ENCODE data around the gene ARID5A. TPM values are rescaled to one million over a fixed set of nuclear protein-coding genes. Genes with fewer than 3 reads are reported as not detected.

ARID5A gene
- total and polyA plus RNA-seq, 2 of the 13 experiments (the other 11 are each of a cell fraction or from before 2014, with no cell fraction given): 6.0 to 9.5 TPM

GRCh38 chr2:96601382-96602292 is 65.1 kb downstream of the ARID5A start (continued):
- TF ChIP-seq ZNF501 (CRISPR knock-in tag; IDR thresholded peaks at IDR 0.05) (peak; percentile 82; the same call in 1 of the 2 replicates), ZBTB2 (CRISPR knock-in tag; IDR thresholded peaks at IDR 0.05; ENCODE audit: low read depth) (no peak), MEIS1 (CRISPR knock-in tag; IDR thresholded peaks at IDR 0.05; ENCODE audit: borderline replicate concordance) (peak; percentile 92; the same call in 1 of the 2 replicates), THAP11 (CRISPR knock-in tag; IDR thresholded peaks at IDR 0.05) (peak; percentile 55), KMT2A (CRISPR knock-in tag; IDR thresholded peaks at IDR 0.05) (no peak; the same call in 1 of the 2 replicates), ATAD3A (CRISPR knock-in tag; IDR thresholded peaks at IDR 0.05) (no peak), ZNF576 (CRISPR knock-in tag; IDR thresholded peaks at IDR 0.05) (no peak), GPN1 (CRISPR knock-in tag; IDR thresholded peaks at IDR 0.05; ENCODE audit: borderline replicate concordance) (no peak), HNF4A (CRISPR knock-in tag; IDR thresholded peaks at IDR 0.05) (peak; percentile 99), YEATS2 (CRISPR knock-in tag; IDR thresholded peaks at IDR 0.05; ENCODE audit: borderline replicate concordance) (peak; percentile 43; the same call in 1 of the 2 replicates), STAT5B (CRISPR knock-in tag; IDR thresholded peaks at IDR 0.05) (peak; percentile 73; the same call in 1 of the 2 replicates), NPAS2 (CRISPR knock-in tag; IDR thresholded peaks at IDR 0.05; ENCODE audit: borderline replicate concordance) (no peak), ZNF709 (CRISPR knock-in tag; IDR thresholded peaks at IDR 0.05) (no peak), SMAD3 (CRISPR knock-in tag; IDR thresholded peaks at IDR 0.05) (0 out of 2 replicates have a peak, but pooled peaks have one; percentile 82)
- TF ChIP-seq, protein P1, sequence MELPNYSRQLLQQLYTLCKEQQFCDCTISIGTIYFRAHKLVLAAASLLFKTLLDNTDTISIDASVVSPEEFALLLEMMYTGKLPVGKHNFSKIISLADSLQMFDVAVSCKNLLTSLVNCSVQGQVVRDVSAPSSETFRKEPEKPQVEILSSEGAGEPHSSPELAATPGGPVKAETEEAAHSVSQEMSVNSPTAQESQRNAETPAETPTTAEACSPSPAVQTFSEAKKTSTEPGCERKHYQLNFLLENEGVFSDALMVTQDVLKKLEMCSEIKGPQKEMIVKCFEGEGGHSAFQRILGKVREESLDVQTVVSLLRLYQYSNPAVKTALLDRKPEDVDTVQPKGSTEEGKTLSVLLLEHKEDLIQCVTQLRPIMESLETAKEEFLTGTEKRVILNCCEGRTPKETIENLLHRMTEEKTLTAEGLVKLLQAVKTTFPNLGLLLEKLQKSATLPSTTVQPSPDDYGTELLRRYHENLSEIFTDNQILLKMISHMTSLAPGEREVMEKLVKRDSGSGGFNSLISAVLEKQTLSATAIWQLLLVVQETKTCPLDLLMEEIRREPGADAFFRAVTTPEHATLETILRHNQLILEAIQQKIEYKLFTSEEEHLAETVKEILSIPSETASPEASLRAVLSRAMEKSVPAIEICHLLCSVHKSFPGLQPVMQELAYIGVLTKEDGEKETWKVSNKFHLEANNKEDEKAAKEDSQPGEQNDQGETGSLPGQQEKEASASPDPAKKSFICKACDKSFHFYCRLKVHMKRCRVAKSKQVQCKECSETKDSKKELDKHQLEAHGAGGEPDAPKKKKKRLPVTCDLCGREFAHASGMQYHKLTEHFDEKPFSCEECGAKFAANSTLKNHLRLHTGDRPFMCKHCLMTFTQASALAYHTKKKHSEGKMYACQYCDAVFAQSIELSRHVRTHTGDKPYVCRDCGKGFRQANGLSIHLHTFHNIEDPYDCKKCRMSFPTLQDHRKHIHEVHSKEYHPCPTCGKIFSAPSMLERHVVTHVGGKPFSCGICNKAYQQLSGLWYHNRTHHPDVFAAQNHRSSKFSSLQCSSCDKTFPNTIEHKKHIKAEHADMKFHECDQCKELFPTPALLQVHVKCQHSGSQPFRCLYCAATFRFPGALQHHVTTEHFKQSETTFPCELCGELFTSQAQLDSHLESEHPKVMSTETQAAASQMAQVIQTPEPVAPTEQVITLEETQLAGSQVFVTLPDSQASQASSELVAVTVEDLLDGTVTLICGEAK (IDR thresholded peaks at IDR 0.05): no peak
- TF ChIP-seq, protein P1 (CRISPR knock-in tag; IDR thresholded peaks at IDR 0.05): no peak
- TF ChIP-seq, protein P2, sequence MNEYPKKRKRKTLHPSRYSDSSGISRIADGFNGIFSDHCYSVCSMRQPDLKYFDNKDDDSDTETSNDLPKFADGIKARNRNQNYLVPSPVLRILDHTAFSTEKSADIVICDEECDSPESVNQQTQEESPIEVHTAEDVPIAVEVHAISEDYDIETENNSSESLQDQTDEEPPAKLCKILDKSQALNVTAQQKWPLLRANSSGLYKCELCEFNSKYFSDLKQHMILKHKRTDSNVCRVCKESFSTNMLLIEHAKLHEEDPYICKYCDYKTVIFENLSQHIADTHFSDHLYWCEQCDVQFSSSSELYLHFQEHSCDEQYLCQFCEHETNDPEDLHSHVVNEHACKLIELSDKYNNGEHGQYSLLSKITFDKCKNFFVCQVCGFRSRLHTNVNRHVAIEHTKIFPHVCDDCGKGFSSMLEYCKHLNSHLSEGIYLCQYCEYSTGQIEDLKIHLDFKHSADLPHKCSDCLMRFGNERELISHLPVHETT (CRISPR knock-in tag; conservative IDR thresholded peaks at IDR 0.05): 0 out of 2 replicates have a peak, but pooled peaks have one; percentile 53
